OCI-LY7 (cell line): Measurements from ENCODE around the gene PIGBOS1. TPM values are rescaled to one million over a fixed set of nuclear protein-coding genes. Genes with fewer than 3 reads are reported as not detected.
A peak's percentile ranks its signal among the peaks of the same experiment; 100 is the strongest.
"Not testable (repeated sequence)": the region's sequence is repeated elsewhere in the genome, so short reads cannot be mapped to it uniquely, and the experiment has no call there.

Source experiments
- BruUV-seq: library from RNA; stranded (reverse); fragments of 400-500 nt; replicated peaks from 2 replicates; lab custom pipeline; 2021; lab: Mats Ljungman, UMichigan
- CTCF ChIA-PET: fragments of 300-600 bp; sonication (Branson Sonifier 250); formaldehyde crosslinking; loops from one replicate; lab custom pipeline; 2022; ENCODE audit warnings: antibody characterized with exemption; ENCODE audit not compliant: unreplicated experiment; lab: Charles Lee
- POLR2A ChIA-PET: fragments of 300-600 bp; sonication (Branson Sonifier 250); formaldehyde crosslinking; loops from one replicate; lab custom pipeline; 2022; ENCODE audit warnings: antibody characterized with exemption; lab: Charles Lee
- DNase-seq: peaks from one replicate; pipeline ENCODE4 v3.0.0-alpha.2; 2015; ENCODE audit warnings: low spot score
- H2AFZ ChIP-seq: fragments of 200-600 bp; sonication (generic), shearing (Covaris generic); 2 replicates; pipeline ENCODE4 v1.6.1; 2014; ENCODE audit warnings: mild to moderate bottlenecking, antibody characterized with exemption, low read length, moderate library complexity
- H3K27ac ChIP-seq: fragments of 200-600 bp; sonication (generic); 2 replicates; pipeline ENCODE4 v1.5.1; 2014; ENCODE audit warnings: mixed run types, low read depth, mild to moderate bottlenecking, moderate library complexity, low read length, inconsistent platforms; ENCODE audit not compliant: poor library complexity, severe bottlenecking
- H3K36me3 ChIP-seq: fragments of 200-600 bp; sonication (generic); 2 replicates; pipeline ENCODE4 v1.6.1; 2014; ENCODE audit warnings: mild to moderate bottlenecking, antibody characterized with exemption, low read length, moderate library complexity, mixed read lengths; ENCODE audit not compliant: insufficient read depth
- H3K4me1 ChIP-seq: fragments of 200-600 bp; sonication (generic); 2 replicates; pipeline ENCODE4 v1.5.1; 2014; ENCODE audit warnings: mild to moderate bottlenecking, low read length; ENCODE audit not compliant: insufficient read depth, poor library complexity, severe bottlenecking
- H3K4me2 ChIP-seq: fragments of 200-600 bp; sonication (generic); 2 replicates; pipeline ENCODE4 v1.6.1; 2014; ENCODE audit warnings: mild to moderate bottlenecking, low read length
- H3K4me3 ChIP-seq: fragments of 200-600 bp; sonication (generic); 2 replicates; pipeline ENCODE4 v1.5.1; 2014; ENCODE audit warnings: mild to moderate bottlenecking, low read depth, low read length; ENCODE audit not compliant: poor library complexity, severe bottlenecking
- H3K79me2 ChIP-seq: fragments of 200-600 bp; sonication (generic); 2 replicates; pipeline ENCODE4 v1.6.1; 2016; ENCODE audit warnings: low read depth, mild to moderate bottlenecking, low read length, moderate library complexity, mixed read lengths; ENCODE audit not compliant: insufficient read depth
- H3K9me2 ChIP-seq: fragments of 200-600 bp; sonication (generic); 2 replicates; pipeline ENCODE4 v1.6.1; 2016; ENCODE audit warnings: mild to moderate bottlenecking, low read length, mixed read lengths; ENCODE audit not compliant: insufficient read depth
- H3K9me3 ChIP-seq: fragments of 200-600 bp; sonication (generic); 2 replicates; pipeline ENCODE4 v1.6.1; 2014; ENCODE audit warnings: mild to moderate bottlenecking, mixed run types, low read length, mixed read lengths
- H4K20me1 ChIP-seq: fragments of 200-600 bp; sonication (generic); 2 replicates; pipeline ENCODE4 v1.6.1; 2014; ENCODE audit warnings: mild to moderate bottlenecking, antibody characterized with exemption, low read length, moderate library complexity, mixed read lengths; ENCODE audit not compliant: insufficient read depth
- EZH2phosphoT487 ChIP-seq: fragments of 200-600 bp; sonication (generic); IDR thresholded peaks from 2 replicates; pipeline ENCODE4 v1.6.1; 2018; ENCODE audit warnings: low read depth, borderline replicate concordance, mild to moderate bottlenecking, mixed run types, antibody characterized with exemption, low read length, moderate library complexity, mixed read lengths
- intact Hi-C: fragments of 100-400 bp; cut with micrococcal nuclease; formaldehyde crosslinking; loops from one replicate; pipeline ENCODE4 v1.10.0; 2022; ENCODE audit not compliant: unreplicated experiment
- total RNA-seq, 2 experiments: library from RNA; depleted of rRNA in 1 of 2; stranded (reverse); fragments of >200 nt in 1 of 2; shearing (Covaris generic) in 1 of 2; gene quantifications; 2 replicates each; pipeline ENCODE4 v1.2.3, GENCODE V29; 2014 to 2022
- TF ChIP-seq, protein P1 (sequence below): fragments of 200-600 bp; sonication (generic); conservative IDR thresholded peaks from 2 replicates; pipeline ENCODE4 v1.5.1; 2014; ENCODE audit warnings: mild to moderate bottlenecking, antibody characterized with exemption, low read length, moderate library complexity, mixed read lengths

The PIGBOS1 gene
- total RNA-seq, 2 experiments from 2014 or later = 10.4 to 14.8 TPM

DNA sequence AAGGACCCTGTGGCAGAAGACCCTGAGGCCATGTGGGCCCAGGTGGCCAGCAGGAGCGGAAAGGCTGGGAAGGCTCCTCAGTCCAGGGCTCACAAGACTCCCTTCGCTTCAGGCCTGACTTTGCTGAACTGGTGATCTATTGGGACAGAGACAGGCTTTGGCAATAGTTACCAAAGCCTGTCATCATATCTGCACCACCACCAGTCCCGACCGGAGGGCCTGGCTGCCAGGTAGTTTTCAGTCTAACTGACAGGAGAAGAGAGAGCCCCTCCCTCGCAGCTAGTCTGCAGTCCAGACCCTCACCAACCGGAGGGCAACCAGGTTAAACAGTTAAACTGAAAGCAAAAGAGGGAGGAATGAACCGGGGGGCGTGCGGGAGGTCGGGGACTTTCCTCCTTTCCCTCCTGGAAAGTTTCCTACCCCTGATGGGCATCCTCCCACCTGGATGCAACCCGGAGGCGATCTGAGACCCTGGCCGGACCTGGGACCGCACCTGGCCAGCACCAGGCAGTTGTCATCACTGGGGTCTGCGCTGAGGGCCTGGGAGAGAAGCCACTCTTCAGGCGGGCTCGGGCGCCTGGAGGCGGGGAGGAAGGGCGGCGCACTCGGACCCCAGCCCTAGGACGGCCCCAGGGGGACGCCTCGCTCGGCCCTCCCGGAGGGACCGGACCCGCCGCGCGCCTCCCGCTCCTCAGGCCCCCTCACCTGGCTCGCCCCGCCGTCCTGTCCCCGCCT is 29.7 kb downstream of the PIGBOS1 start:
- peak; percentile 24 for DNase-seq
- H2AFZ ChIP-seq = peak overlapping the region; percentile 97

GRCh38 chr15:55288006-55288717 is 30.8 kb downstream of the PIGBOS1 start:
- no peaks in the 10 kb centered on the region for H3K9me3 ChIP-seq
- H3K27ac ChIP-seq = no peak overlapping the region
- TF ChIP-seq, protein P1, sequence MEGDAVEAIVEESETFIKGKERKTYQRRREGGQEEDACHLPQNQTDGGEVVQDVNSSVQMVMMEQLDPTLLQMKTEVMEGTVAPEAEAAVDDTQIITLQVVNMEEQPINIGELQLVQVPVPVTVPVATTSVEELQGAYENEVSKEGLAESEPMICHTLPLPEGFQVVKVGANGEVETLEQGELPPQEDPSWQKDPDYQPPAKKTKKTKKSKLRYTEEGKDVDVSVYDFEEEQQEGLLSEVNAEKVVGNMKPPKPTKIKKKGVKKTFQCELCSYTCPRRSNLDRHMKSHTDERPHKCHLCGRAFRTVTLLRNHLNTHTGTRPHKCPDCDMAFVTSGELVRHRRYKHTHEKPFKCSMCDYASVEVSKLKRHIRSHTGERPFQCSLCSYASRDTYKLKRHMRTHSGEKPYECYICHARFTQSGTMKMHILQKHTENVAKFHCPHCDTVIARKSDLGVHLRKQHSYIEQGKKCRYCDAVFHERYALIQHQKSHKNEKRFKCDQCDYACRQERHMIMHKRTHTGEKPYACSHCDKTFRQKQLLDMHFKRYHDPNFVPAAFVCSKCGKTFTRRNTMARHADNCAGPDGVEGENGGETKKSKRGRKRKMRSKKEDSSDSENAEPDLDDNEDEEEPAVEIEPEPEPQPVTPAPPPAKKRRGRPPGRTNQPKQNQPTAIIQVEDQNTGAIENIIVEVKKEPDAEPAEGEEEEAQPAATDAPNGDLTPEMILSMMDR = no peak
- no peak for TF ChIP-seq EZH2phosphoT487
- H3K4me1 ChIP-seq = peaks cover 8% of the 10 kb centered on the region
- no peak for DNase-seq
- POLR2A ChIA-PET = no interaction called here
- TSS peak; percentile 49 for BruUV-seq
- no peaks in the 10 kb centered on the region for H3K79me2 ChIP-seq
- H2AFZ ChIP-seq = no peak overlapping the region
- no peaks in the 10 kb centered on the region for H3K36me3 ChIP-seq
- H3K4me2 ChIP-seq = peak overlapping the region; percentile 99; the same call in 1 of the 2 replicates
- CTCF ChIA-PET = no interaction called here
- H3K4me3 ChIP-seq = peak overlapping the region; percentile 85
- no peaks in the 10 kb centered on the region for H3K9me2 ChIP-seq
- H4K20me1 ChIP-seq = no peaks in the 10 kb centered on the region
- intact Hi-C loops = loop anchor here (5.0 kb wide), 1 partner anchor 91 kb away; the partner anchor contains the start of gene RSL24D1

More for the DNA sequence above, 29.7 kb downstream of the PIGBOS1 start:
- H3K9me2 ChIP-seq = no peaks in the 10 kb centered on the region
- BruUV-seq = no TSS peak
- POLR2A ChIA-PET = no interaction called here
- CTCF ChIA-PET = no interaction called here
- H4K20me1 ChIP-seq = no peaks in the 10 kb centered on the region
- intact Hi-C loops = loop anchor here (5.0 kb wide), 1 partner anchor 92 kb away; the partner anchor contains the start of gene RSL24D1
- peak overlapping the region; percentile 85 for H3K4me3 ChIP-seq
- H3K27ac ChIP-seq = no peak overlapping the region
- H3K4me2 ChIP-seq = peak overlapping the region; percentile 99
- TF ChIP-seq, protein P1 = no peak
- TF ChIP-seq EZH2phosphoT487 = no peak
- H3K79me2 ChIP-seq = no peaks in the 10 kb centered on the region
- H3K4me1 ChIP-seq = peaks cover 8% of the 10 kb centered on the region
- H3K9me3 ChIP-seq = no peaks in the 10 kb centered on the region
- no peaks in the 10 kb centered on the region for H3K36me3 ChIP-seq

- CTCF ChIA-PET = interaction anchor here (0.5 kb wide), 1 partner anchor 752 kb away, joined by 3 read pairs; no protein-coding TSS in a partner anchor
These were observed 32.3 kb downstream of the PIGBOS1 start for GRCh38 chr15:55286442-55287189.

More at GRCh38 chr15:55286442-55287189, 32.3 kb downstream of the PIGBOS1 start:
- DNase-seq, H3K27ac ChIP-seq, H3K36me3 ChIP-seq, H2AFZ ChIP-seq, H3K4me2 ChIP-seq, H4K20me1 ChIP-seq, H3K9me2 ChIP-seq, H3K4me1 ChIP-seq, H3K9me3 ChIP-seq, H3K79me2 ChIP-seq, BruUV-seq, H3K4me3 ChIP-seq: not testable (repeated sequence)
- POLR2A ChIA-PET = interaction anchor here (0.6 kb wide), 2 partner anchors 15 to 64 kb away, joined by 5 to 6 read pairs; no protein-coding TSS in a partner anchor
- intact Hi-C loops = loop anchor here (5.0 kb wide), 1 partner anchor 89 kb away; the partner anchor contains the start of gene RSL24D1
